KG1 (cell line): ENCODE measurements around the gene DAZ1.
"Not testable (repeated sequence)": the region's sequence is repeated elsewhere in the genome, so short reads cannot be mapped to it uniquely, and the experiment has no call there.

Experiments
- DNase-seq: peaks from one replicate; lab custom pipeline; 2025; lab: John Stamatoyannopoulos, UW

DAZ1 gene

GRCh38 chrY:23198908-23199307 lies at the start of gene DAZ1:
TSS of gene DAZ1 (minus strand) at chrY:23199008. CDS start at chrY:23198800, 208 bp downstream.
- not testable (repeated sequence) for DNase-seq

GRCh38 chrY:23219233-23219632 lies 20.4 kb upstream of the DAZ1 start, which contains the start of gene DAZ2:
TSS of gene DAZ2 (plus strand) at chrY:23219533. CDS start at chrY:23219741, 208 bp downstream.
- not testable (repeated sequence) for DNase-seq

- not testable (repeated sequence) for DNase-seq
Measured at GRCh38 chrY:23210681-23211080, 11.9 kb upstream of the DAZ1 start.

GRCh38 chrY:23209802-23210495 lies 11.1 kb upstream of the DAZ1 start:
- not testable (repeated sequence) for DNase-seq

GRCh38 chrY:23207455-23207854 lies 8.6 kb upstream of the DAZ1 start:
- DNase-seq: not testable (repeated sequence)
